Osteoblast (primary cell): ENCODE data around the gene NIF3L1. TPM values are rescaled to one million over a fixed set of nuclear protein-coding genes. Genes with fewer than 3 reads are reported as not detected.

ENCODE experiments used
- DNase-seq: peaks from one replicate; pipeline ENCODE4 v3.0.0; 2011; ENCODE audit warnings: low spot score, mixed read lengths; ENCODE audit not compliant: insufficient read length; ENCODE audit errors: missing footprints
- H2AFZ ChIP-seq: 2 replicates; pipeline ENCODE4 v1.6.0; 2011; ENCODE audit warnings: mild to moderate bottlenecking, low read length
- H3K27ac ChIP-seq: 2 replicates; pipeline ENCODE4 v1.5.1; 2011; ENCODE audit warnings: mild to moderate bottlenecking, low read depth, low read length, moderate library complexity
- H3K27me3 ChIP-seq: 2 replicates; pipeline ENCODE4 v1.6.0; 2012; ENCODE audit warnings: mild to moderate bottlenecking, control low read depth, inconsistent platforms, low read length, moderate library complexity; ENCODE audit not compliant: insufficient read depth
- H3K36me3 ChIP-seq: 2 replicates; pipeline ENCODE4 v1.5.1; 2011; ENCODE audit warnings: mild to moderate bottlenecking, low read length, control low read depth, moderate library complexity; ENCODE audit not compliant: insufficient read depth
- H3K4me1 ChIP-seq: 2 replicates; pipeline ENCODE4 v1.5.1; 2011; ENCODE audit warnings: mild to moderate bottlenecking, low read length, control low read depth, moderate library complexity; ENCODE audit not compliant: insufficient read depth
- H3K4me2 ChIP-seq: 2 replicates; pipeline ENCODE4 v1.6.0; 2011; ENCODE audit warnings: mild to moderate bottlenecking, low read length; ENCODE audit not compliant: insufficient read depth
- H3K4me3 ChIP-seq: fragments of 200-600 bp; sonication (generic); 3 replicates; pipeline ENCODE4 v1.5.1; 2012; ENCODE audit warnings: mild to moderate bottlenecking, low read length, inconsistent platforms; ENCODE audit not compliant: insufficient read depth
- H3K79me2 ChIP-seq: 2 replicates; pipeline ENCODE4 v1.6.0; 2012; ENCODE audit warnings: mild to moderate bottlenecking, low read length, control low read depth, inconsistent platforms; ENCODE audit not compliant: insufficient read depth
- H3K9me3 ChIP-seq: 2 replicates; pipeline ENCODE4 v1.5.1; 2011; ENCODE audit warnings: low read depth, low read length, control low read depth
- H4K20me1 ChIP-seq: 2 replicates; pipeline ENCODE4 v1.6.0; 2012; ENCODE audit warnings: mild to moderate bottlenecking, low read length, control low read depth; ENCODE audit not compliant: insufficient read depth
- total RNA-seq: library from RNA; depleted of rRNA; stranded (reverse); fragments of >200 nt; gene quantifications from 2 replicates; pipeline ENCODE4 v1.2.3, GENCODE V29; 2012
- TF ChIP-seq, protein P1 (sequence below): IDR thresholded peaks from 2 replicates; pipeline ENCODE4 v1.5.1; 2011; ENCODE audit warnings: mild to moderate bottlenecking, low read depth, low read length, moderate library complexity; ENCODE audit errors: extremely low read depth

Gene NIF3L1
- total RNA-seq, 1 donor, result 22.1 TPM

DNA sequence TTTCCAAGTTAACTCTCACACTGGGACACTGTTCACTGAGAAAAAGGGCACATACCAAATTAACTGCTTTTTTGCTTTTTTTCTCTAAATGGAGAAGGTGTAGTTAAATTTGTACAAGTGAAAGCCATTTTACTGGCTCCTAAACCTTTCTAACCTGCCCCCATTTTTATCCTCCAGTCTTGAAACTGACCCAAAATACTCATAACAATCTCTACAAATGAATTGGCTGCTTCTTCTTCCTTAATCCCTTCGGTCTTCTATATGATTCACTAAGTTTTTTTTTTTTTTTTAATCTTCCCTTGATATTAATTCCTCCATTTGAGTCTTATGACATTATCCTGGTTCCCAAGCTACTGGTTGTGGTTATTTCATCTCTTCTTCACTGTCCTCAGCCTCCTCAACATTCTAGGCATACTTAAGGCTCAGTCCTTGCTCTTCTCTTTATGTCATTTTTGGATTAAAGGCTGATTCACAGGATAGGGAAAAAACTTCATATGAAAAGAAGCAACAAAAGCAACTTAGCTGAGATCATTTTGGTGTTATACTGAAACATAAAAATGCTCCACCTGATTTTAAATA, 54.4 kb downstream of the NIF3L1 start:
- Histone ChIP-seq H3K9me3 (no peaks in the 10 kb centered on the region), H3K4me3 (no peak overlapping the region), H3K27ac (peak overlapping the region; percentile 82), H4K20me1 (no peaks in the 10 kb centered on the region), H3K4me1 (peaks cover 17% of the 10 kb centered on the region), H3K27me3 (no peaks in the 10 kb centered on the region), H2AFZ (no peak overlapping the region), H3K4me2 (no peak overlapping the region), H3K79me2 (no peaks in the 10 kb centered on the region), H3K36me3 (peaks cover 43% of the 10 kb centered on the region)
- DNase-seq, result no peak
- TF ChIP-seq, protein P1, sequence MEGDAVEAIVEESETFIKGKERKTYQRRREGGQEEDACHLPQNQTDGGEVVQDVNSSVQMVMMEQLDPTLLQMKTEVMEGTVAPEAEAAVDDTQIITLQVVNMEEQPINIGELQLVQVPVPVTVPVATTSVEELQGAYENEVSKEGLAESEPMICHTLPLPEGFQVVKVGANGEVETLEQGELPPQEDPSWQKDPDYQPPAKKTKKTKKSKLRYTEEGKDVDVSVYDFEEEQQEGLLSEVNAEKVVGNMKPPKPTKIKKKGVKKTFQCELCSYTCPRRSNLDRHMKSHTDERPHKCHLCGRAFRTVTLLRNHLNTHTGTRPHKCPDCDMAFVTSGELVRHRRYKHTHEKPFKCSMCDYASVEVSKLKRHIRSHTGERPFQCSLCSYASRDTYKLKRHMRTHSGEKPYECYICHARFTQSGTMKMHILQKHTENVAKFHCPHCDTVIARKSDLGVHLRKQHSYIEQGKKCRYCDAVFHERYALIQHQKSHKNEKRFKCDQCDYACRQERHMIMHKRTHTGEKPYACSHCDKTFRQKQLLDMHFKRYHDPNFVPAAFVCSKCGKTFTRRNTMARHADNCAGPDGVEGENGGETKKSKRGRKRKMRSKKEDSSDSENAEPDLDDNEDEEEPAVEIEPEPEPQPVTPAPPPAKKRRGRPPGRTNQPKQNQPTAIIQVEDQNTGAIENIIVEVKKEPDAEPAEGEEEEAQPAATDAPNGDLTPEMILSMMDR, result no peak

DNA sequence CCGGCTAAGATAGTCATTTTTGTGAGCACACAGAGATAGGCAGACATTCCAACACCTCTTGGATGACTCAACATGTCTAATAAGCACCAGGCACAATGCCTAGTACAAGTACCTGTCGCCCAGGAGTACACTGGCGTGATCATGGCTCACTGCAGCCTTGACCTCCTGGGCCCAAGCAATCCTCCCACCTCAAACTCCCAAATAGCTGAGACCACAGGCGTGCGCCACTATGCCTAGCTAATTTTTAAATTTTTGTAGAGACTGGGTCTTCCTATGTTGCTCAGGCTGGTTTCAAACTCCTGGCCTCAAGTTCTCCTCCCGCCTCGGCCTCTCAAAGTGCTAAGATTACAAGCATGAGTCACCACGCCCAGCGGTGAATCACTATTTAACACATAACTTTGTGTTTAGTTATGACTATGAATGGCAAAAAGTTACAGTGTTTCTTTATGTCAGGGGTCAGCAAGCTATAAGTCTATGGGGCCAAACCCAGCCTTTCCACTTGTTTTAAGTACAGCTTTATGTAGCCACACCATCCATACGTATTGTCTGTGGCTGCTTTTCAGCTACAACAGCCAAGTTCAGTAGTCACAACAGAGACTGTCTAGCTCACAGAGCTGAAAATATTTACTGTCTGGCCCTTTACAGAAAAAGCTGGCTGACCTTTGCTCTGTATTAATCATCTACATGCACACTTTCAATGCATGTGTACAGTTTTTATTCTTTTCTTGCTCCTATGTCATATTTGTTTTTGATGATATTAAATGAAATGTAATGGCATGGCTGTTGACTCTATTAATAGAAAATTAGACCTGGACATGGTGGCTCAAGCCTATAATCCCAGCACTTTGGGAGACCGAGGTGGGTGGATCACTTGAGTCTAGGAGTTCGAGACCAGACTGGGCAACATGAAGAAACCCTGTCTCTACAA, 55.6 kb downstream of the NIF3L1 start:
- H3K36me3 ChIP-seq, result peaks cover 36% of the 10 kb centered on the region
- DNase-seq, result no peak
- TF ChIP-seq, protein P1, result no peak
- H3K9me3 ChIP-seq, result no peaks in the 10 kb centered on the region
- H3K4me1 ChIP-seq, result peaks cover 17% of the 10 kb centered on the region
- H3K4me2 ChIP-seq, result peak overlapping the region; percentile 58
- H3K27me3 ChIP-seq, result no peaks in the 10 kb centered on the region
- peak overlapping the region; percentile 82 for H3K27ac ChIP-seq
- H3K4me3 ChIP-seq, result no peak overlapping the region
- H4K20me1 ChIP-seq, result no peaks in the 10 kb centered on the region
- no peaks in the 10 kb centered on the region for H3K79me2 ChIP-seq
- H2AFZ ChIP-seq, result peak overlapping the region; percentile 76

DNA sequence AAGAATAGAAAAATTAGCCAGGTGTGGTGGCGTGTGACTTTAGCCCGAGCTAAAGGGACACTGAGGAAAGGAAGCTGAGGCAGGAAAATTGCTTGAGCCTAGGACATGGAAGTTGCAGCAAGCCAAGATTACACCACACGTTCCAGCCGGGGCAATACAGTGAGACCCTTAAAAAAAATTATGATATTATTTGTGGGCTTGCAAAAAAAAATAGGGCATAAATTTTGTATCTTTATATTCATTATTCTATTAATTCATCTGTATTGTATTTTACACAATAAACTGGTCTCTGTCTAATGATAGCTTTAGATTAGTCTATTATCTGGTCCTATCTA, 56.2 kb downstream of the NIF3L1 start:
- Histone ChIP-seq H3K9me3 (no peaks in the 10 kb centered on the region), H3K27ac (peak overlapping the region; percentile 82), H3K4me2 (peak overlapping the region; percentile 58)

More for the DNA sequence above, 56.2 kb downstream of the NIF3L1 start:
- Histone ChIP-seq H3K4me3 (no peak overlapping the region), H3K27me3 (no peaks in the 10 kb centered on the region), H3K79me2 (no peaks in the 10 kb centered on the region), H2AFZ (no peak overlapping the region), H4K20me1 (no peaks in the 10 kb centered on the region), H3K36me3 (peaks cover 32% of the 10 kb centered on the region), H3K4me1 (peaks cover 17% of the 10 kb centered on the region)
- TF ChIP-seq, protein P1, result no peak
- no peak for DNase-seq
